Measurements from ENCODE around the gene AQP12A.

Gene AQP12A

DNA sequence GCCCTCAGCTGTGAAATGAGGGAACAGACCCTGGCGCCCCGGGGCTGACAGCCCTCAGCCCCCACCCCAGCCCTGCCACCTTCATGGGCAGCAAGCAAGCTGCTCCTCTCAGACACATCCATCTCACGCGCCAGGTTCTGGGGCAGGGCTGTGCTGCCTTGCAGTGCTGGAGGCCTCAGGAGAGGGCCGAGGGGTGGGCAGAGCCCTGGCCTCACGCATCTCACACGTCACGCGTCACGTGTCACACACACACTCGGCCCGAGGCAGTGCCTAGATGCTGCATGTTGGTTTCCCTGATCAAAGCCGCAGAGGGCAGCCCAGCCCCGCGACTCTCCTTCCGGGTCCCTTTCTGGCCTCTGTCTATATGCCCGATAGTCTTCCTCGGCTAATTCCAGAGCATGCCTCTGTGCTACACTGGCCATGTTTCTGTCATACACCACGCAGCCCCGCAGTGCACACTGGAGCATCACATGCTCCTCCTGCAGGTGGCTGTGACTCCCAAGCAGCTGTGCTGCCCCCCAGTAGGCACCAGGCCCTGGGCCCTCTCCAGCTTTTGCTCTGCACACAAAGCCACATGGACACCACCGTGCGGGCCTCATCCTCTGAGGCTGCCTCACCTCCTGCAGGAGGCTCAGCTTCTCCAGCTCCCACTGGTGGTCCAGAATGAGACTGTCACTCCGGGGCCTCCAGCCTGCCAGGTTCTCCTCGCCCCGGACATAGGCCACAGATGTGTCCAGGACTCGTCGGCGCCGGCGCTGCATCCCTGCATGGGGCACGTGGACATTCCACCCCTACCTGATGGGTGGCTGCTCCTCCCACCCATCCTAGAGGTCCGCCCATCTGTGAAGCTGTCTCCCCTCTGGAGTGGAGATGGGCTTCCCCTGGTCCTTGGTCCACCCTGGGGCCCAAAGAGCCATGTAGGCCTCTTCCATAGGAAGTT lies 31.4 kb downstream of the AQP12A start:
- DNase-seq, result no peak

DNA sequence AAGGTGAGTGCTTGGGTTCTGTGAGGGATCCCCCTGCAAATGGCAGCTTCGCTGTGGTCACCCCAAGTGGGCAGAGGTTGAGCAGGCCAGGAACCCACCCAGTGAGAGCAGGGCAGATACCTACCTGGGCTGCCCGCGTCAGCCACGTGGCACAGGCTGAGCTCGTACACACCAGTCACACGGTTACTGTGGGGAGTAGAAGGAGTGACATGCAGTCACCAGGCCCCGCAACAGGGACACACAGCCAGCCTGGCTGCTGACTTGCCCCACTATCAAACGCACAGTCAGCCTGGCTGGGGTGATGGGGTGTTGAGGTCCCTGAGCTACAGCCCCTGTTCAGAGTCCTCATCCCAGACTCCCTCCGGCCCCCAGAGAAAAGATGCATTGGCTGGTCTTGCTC lies 32.2 kb downstream of the AQP12A start:
- DNase-seq, result no peak

DNA sequence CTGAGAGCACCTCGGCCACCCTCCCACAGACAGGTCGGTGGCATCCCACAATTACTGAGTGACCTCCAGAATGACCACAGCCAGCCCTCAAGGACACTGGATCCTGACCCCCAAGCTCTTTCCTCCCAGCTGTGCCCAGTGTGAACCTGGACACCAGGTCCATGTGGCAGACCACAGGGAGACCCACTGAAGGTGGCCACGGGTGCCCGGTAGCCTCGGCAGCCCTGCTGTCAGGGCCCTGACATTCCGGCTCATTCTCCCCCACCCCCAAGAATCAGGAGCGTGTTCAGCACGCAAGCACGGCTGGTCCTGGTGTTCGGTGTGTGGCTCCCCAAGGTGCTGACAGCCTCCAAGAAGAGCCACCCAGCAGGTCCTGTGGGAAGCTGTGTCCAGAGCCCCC lies 32.8 kb downstream of the AQP12A start:
- DNase-seq, result no peak

GRCh38 chr2:240725266-240725665 lies 33.6 kb downstream of the AQP12A start:
- no peak for DNase-seq

DNA sequence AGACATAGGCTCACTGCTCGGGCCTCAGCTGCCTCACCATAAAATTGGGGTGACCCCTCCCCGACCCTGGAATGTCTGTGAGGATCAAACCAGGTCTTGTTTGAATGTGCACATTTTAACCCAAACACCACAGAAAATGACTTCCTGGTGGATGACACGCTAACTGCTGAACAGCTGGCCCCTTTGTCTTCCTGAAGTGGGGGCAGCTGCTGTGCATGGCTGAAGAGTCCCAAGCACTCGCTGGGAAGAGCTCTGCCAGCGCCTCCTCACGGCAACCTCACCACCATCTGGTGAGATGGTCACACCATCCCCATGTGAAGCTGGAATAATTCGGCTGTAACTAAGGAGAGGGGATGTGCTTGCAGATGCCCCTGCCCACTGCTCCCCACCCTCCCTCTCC lies 34.0 kb downstream of the AQP12A start:
- no peak for DNase-seq

GRCh38 chr2:240726876-240727275 lies 35.2 kb downstream of the AQP12A start:
- DNase-seq, result no peak

- no peak for DNase-seq
Measured at GRCh38 chr2:240727439-240727838, 35.8 kb downstream of the AQP12A start.

DNA sequence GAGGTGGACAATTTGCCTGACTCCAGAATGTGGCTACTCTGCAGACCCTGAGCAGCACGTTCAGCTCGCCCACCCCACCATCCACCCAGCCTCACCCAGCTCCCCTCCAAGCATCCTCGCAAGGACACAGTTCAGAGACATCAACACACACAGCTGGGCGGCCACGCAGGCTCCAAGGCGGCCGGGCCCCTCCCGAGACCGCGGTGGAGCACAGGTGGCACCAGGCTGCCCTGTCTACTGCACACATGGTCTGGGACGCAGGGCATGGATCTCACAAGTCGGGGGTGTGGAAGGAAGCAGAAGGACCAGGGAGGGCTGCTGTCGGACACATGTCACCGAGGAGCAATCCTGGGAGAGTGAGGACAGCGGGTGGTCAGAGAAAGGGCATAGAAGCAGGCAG lies 36.2 kb downstream of the AQP12A start:
- DNase-seq, result no peak

DNA sequence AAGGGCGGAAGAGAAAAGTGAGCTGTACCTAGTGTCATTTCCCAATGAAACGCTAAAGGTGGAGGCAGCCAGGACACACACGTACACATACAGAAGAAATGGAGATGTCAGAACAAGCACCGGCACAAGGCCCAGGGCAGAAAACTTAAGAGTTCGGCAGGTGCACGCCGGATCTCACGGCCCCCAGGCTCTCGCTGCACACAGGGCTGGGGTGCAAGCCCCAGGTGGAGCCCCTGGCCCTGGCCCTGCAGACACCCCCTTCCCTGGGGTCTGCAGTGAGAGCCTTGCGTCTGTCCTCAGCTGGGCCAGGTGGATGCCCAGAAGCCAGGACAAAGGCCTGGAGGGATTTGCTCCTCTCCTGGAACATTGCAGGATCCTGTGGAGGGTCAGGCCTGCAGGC lies 36.7 kb downstream of the AQP12A start:
- no peak for DNase-seq

GRCh38 chr2:240728827-240729226 lies 37.2 kb downstream of the AQP12A start:
- no peak for DNase-seq

GRCh38 chr2:240730501-240731177 lies 39.0 kb downstream of the AQP12A start:
- DNase-seq, result no peak

DNA sequence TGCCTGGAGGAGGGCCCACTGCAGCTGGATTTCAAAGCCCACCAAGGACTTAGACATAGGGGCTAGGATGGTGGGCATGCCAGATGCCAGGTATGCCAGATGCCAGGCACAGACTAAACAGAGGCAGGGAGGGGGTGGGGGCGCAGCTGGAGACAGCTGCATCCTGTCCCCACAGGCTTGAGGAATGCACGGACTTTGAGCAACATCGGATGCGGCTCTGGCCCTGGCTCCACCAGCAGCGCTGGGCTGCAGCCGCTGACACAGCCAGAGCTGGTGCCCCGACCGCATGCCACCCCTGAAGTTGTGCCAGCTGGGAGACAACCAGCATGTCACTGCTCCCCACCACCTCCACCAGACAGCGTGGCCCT lies 39.5 kb downstream of the AQP12A start:
- no peak for DNase-seq

GRCh38 chr2:240732184-240732583 lies 40.5 kb downstream of the AQP12A start:
- DNase-seq, result no peak

DNA sequence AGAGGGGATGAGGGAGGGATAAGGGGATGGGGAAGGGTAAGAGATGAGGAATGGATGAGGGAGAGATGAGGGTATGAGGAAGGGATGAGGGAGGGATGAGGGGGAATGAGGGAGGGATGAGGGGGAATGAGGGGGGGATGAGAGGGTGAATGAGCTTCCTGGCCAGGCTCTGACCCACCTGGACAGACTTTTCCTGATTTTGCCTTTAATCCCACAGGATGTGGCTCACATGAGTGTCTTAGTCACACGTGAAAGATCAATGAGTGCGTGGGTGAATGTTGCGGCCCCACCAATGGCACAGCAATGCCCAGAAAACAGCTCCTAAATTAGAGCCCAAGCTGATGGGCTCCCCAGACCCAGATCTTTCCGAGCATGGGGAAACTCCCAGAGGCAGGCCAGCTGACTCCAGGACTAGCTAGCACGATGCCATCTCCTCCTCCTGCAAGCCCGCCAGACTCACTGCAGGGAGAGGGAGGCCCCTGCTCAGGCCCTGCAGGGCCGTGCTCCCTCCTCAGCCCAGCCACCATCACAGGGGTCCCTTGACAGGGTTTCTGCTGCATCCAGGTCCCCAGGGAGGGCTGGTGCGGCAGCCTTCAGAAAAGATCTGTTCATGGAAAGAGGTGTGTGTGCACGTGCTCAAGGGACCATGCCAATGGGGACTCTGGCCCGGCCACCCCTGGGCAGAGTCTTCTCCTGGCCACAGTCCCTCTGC lies 41.4 kb downstream of the AQP12A start:
- no peak for DNase-seq

DNA sequence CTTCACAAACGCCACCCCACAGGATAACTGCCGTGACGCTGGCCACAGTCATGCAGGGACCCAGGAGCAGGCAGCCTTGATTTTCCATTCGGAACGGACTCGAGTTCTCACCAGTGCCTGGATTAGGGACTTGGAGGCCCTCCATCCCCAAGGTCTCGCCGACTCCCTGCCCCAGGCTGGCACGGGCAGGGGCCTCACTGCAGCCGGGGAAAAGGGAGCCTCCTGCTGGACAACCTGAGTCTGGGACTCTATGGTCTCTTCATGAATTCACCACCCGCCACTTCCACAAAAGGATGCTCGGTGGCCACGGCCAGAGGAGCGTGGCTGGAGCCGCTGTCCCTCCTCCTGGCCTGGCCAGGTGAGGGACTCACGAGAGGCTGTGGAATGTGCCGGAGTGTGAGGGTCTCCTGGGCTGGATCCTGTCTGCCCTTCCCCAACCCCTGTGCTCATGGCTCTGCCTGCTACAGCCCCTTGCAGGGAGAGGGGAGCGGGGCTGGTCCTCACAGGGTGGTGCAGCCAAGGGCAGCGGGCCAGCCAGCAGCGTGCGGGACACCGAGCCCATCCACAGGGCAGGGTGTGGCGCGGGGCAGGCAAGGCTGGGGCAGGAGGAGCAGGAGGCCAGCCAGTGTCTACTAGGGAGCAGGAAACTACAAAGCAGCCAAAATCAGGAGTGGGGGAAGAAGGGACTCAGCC lies 42.3 kb downstream of the AQP12A start:
- no peak for DNase-seq

DNA sequence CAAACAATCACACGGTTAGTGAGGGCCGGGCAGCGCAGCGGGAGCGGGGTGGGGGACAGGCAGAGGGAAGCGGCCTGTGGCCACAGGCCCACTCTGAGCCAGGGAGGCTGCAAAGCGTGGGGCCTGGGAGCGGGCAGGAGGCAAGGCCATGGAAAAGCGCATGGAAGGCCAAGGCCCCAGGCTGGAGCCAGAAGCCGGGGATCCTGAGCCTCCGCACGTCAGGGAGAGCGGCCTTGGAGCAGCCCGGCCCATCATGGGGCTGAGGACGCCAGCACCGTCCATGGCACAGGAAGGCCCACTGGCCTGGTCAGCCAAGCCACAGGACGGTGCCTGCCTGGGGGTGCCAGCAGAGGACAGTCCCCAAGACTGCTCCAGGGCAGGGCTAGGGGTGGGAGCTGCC lies 43.1 kb downstream of the AQP12A start:
- DNase-seq, result no peak

- DNase-seq, result no peak
Measured at GRCh38 chr2:240735476-240735875, 43.8 kb downstream of the AQP12A start.

- DNase-seq, result no peak
Measured at GRCh38 chr2:240736281-240737250, 44.9 kb downstream of the AQP12A start.

DNA sequence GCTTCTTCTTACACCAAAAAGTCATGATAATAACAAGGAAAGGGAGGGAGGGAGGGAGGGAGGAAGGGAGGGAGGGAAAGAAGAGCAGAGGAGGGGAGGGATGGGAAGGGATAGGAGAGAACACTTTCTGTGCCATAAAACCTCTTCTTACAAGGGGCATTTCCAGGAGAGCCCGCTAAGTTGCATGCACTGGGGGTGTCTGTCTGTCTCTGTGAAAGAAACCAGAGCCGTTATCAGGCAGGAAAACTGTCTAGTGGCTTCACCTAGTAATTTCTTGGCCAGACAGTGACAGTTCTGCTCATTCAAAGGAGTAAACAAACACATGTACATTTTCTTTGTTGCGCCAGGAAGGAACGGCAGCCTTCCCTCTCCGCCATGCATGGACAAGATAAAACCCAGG lies 45.8 kb downstream of the AQP12A start:
- no peak for DNase-seq

DNA sequence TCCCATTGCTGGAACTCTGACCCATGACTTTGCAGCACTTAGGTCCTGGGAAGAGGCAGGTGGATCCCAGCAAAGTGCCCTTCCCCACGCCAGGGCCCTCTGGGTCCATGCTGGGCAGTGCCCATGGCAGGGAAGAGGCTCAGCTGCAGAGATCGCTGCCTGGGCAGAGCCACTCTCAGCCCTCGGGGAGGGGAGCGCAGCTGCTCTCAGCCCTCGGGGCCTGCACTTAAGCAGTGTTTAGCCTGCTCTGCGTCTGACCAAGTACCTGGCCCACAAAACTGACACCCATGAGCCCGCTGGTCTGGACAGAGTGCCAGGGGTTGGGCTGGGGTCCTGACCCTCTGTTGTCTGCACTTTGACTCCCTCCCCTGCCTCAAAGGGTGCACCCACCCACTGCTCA lies 46.3 kb downstream of the AQP12A start:
- no peak for DNase-seq

DNA sequence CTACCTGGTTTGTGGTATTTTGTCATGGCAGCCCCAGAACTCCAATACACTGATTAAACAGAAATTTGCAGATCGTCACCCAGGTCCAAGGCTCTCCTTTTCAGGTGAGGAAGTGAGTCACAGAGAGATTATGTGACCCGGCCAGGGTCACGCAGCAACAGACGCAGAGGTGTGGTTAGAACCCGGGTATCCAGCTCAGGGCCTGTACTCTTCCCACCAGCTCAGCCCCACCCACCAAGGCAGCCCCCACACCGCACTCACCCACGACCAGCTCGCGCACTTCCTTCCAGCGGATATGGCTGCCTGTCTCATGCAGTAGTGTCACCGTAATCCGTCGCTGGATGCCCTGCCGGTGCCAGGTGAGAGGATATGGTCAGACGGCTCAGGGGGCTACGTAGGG lies 48.1 kb downstream of the AQP12A start:
- no peak for DNase-seq

- no peak for DNase-seq
Measured at GRCh38 chr2:240741091-240741490, 49.4 kb downstream of the AQP12A start.
